ENCODE results near the gene HELZ. TPM values are rescaled to one million over a fixed set of nuclear protein-coding genes. Genes with fewer than 3 reads are reported as not detected.

The HELZ gene
- polyA plus RNA-seq, 1 experiment = 8.4 TPM

GRCh38 chr17:67044940-67045339 lies 200.1 kb downstream of the HELZ start:
- peaks cover 9% of the 10 kb centered on the region for H3K27me3 ChIP-seq (ENCODE audit: control insufficient read depth, insufficient read depth, low read length)
- TF ChIP-seq CTCF (IDR thresholded peaks at IDR 0.05; ENCODE audit: insufficient read depth, low read depth, low read length) = no peak
- DNase-seq (ENCODE audit: low read depth) = no peak
- ChIA-PET CTCF (no interaction called here), POLR2A (no interaction called here)
- H3K36me3 ChIP-seq (ENCODE audit: control insufficient read depth, insufficient read depth, low read length) = no peaks in the 10 kb centered on the region
- no peak overlapping the region for H3K4me3 ChIP-seq (ENCODE audit: low read depth, low read length)

- H3K4me3 ChIP-seq (ENCODE audit: low read depth, low read length) = no peak within 1 kb of the TSS
- ChIA-PET CTCF (interaction anchor here (1.0 kb wide), 1 partner anchor 10 kb away, joined by 4 read pairs; no protein-coding TSS in a partner anchor), POLR2A (no interaction called here)
- no peaks in the 10 kb centered on the region for H3K36me3 ChIP-seq (ENCODE audit: control insufficient read depth, insufficient read depth, low read length)
- H3K27me3 ChIP-seq (ENCODE audit: control insufficient read depth, insufficient read depth, low read length) = peaks cover 9% of the 10 kb centered on the region
- no peak for TF ChIP-seq CTCF (IDR thresholded peaks at IDR 0.05; ENCODE audit: insufficient read depth, low read depth, low read length)
- no peak for DNase-seq (ENCODE audit: low read depth)
Observed at GRCh38 chr17:67044016-67044772, 200.8 kb downstream of the HELZ start, which contains the start of gene CACNG1. Gene CACNG1, plus strand, starts transcription at chr17:67044554. Its CDS starts 107 bp downstream, at chr17:67044661.

GRCh38 chr17:67043283-67043682 lies 201.7 kb downstream of the HELZ start:
- POLR2A ChIA-PET = no interaction called here
- CTCF ChIA-PET = interaction anchor here (1.0 kb wide), 1 partner anchor 11 kb away, joined by 4 read pairs; no protein-coding TSS in a partner anchor
- Histone ChIP-seq H3K27me3 (ENCODE audit: control insufficient read depth, insufficient read depth, low read length) (peaks cover 9% of the 10 kb centered on the region), H3K36me3 (ENCODE audit: control insufficient read depth, insufficient read depth, low read length) (no peaks in the 10 kb centered on the region), H3K4me3 (ENCODE audit: low read depth, low read length) (no peak overlapping the region)
- DNase-seq (ENCODE audit: low read depth) = no peak
- TF ChIP-seq CTCF (IDR thresholded peaks at IDR 0.05; ENCODE audit: insufficient read depth, low read depth, low read length) = no peak

GRCh38 chr17:67041941-67042899 lies 202.8 kb downstream of the HELZ start:
- POLR2A ChIA-PET = no interaction called here
- CTCF ChIA-PET = no interaction called here
- H3K36me3 ChIP-seq (ENCODE audit: control insufficient read depth, insufficient read depth, low read length) = no peaks in the 10 kb centered on the region

More at GRCh38 chr17:67041941-67042899, 202.8 kb downstream of the HELZ start:
- H3K4me3 ChIP-seq (ENCODE audit: low read depth, low read length) = no peak overlapping the region
- DNase-seq (ENCODE audit: low read depth) = no peak
- no peak for TF ChIP-seq CTCF (IDR thresholded peaks at IDR 0.05; ENCODE audit: insufficient read depth, low read depth, low read length)
- H3K27me3 ChIP-seq (ENCODE audit: control insufficient read depth, insufficient read depth, low read length) = peaks cover 9% of the 10 kb centered on the region
